ENCODE data around the gene CRIP1.

DNA sequence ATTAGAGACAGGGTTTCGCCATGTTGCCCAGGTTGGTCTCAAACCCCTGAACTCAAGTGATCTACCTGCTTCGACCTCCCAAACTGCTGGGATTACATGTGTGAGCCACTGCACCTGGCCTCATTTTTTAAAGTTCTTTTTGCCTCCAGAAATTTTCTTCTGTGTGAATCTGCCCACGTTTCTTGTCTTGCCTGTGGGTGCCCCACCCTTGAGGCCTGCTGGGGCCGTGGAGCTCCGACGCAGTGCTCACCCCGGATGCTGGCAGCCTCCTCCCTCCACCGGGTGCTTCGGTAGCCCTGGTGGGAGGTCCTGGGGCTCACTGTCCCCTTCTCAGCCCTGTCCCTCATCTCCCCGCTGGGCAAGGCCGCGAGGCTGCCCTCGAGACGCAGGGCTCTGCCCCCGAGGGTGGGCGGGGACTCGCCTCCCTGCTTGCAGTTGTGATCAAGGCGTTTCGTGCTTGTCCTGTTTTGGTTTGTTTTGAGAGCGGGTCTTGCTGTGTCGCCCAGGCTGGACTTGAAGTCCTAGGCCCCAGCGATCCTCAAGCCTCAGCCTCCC lies 31.5 kb upstream of the CRIP1 start:
- TF ChIP-seq EZH2 (IDR thresholded peaks at IDR 0.05) (no peak), POLR2AphosphoS5 (IDR thresholded peaks at IDR 0.05; ENCODE audit: borderline replicate concordance, low read depth, low read length) (no peak), FOXP2 (optimal IDR thresholded peaks at IDR 0.05; ENCODE audit: control extremely low read depth, extremely low read length, insufficient read depth) (no peak)

Data from SK-N-MC (cell line).